ENCODE data around the gene ASTN1. TPM values are rescaled to one million over a fixed set of nuclear protein-coding genes. Genes with fewer than 3 reads are reported as not detected.

The ASTN1 gene
- total RNA-seq, 2 experiments from 2014 or later, result not detected

GRCh38 chr1:176954242-176954641 lies 210.3 kb downstream of the ASTN1 start:
- no peaks in the 10 kb centered on the region for H3K36me3 ChIP-seq (ENCODE audit: insufficient read depth, low read length)
- intact Hi-C loops (cut with micrococcal nuclease; ENCODE audit: unreplicated experiment), result no loop called here
- no peak overlapping the region for H3K27ac ChIP-seq (ENCODE audit: low read depth, low read length, poor library complexity, severe bottlenecking)
- H3K4me2 ChIP-seq (ENCODE audit: low read length), result no peak overlapping the region
- TF ChIP-seq CTCF (conservative IDR thresholded peaks at IDR 0.05; ENCODE audit: low read length), result peak; percentile 46
- TF ChIP-seq EZH2phosphoT487 (IDR thresholded peaks at IDR 0.05; ENCODE audit: borderline replicate concordance, low read depth, low read length), result no peak
- DNase-seq (ENCODE audit: low spot score), result no peak
- CTCF ChIA-PET (ENCODE audit: unreplicated experiment), result no interaction called here
- H3K9me3 ChIP-seq (ENCODE audit: low read length), result no peaks in the 10 kb centered on the region
- no peak overlapping the region for H2AFZ ChIP-seq (ENCODE audit: low read length)
- no peaks in the 10 kb centered on the region for H4K20me1 ChIP-seq (ENCODE audit: insufficient read depth, low read length)
- no peak overlapping the region for H3K4me3 ChIP-seq (ENCODE audit: low read depth, low read length, poor library complexity, severe bottlenecking)
- BruUV-seq (replicated peaks), result no TSS peak
- no peaks in the 10 kb centered on the region for H3K9me2 ChIP-seq (ENCODE audit: insufficient read depth, low read length)
- H3K79me2 ChIP-seq (ENCODE audit: insufficient read depth, low read depth, low read length), result no peaks in the 10 kb centered on the region
- no peaks in the 10 kb centered on the region for H3K4me1 ChIP-seq (ENCODE audit: insufficient read depth, low read length, poor library complexity, severe bottlenecking)
- POLR2A ChIA-PET, result no interaction called here

- H2AFZ ChIP-seq (ENCODE audit: low read length), result no peak overlapping the region
- no peak for DNase-seq (ENCODE audit: low spot score)
- intact Hi-C loops (cut with micrococcal nuclease; ENCODE audit: unreplicated experiment), result no loop called here
- no peaks in the 10 kb centered on the region for H3K4me1 ChIP-seq (ENCODE audit: insufficient read depth, low read length, poor library complexity, severe bottlenecking)
- CTCF ChIA-PET (ENCODE audit: unreplicated experiment), result no interaction called here
- H3K79me2 ChIP-seq (ENCODE audit: insufficient read depth, low read depth, low read length), result no peaks in the 10 kb centered on the region
- POLR2A ChIA-PET, result no interaction called here
- no peaks in the 10 kb centered on the region for H4K20me1 ChIP-seq (ENCODE audit: insufficient read depth, low read length)
- BruUV-seq (replicated peaks), result no TSS peak
- no peaks in the 10 kb centered on the region for H3K36me3 ChIP-seq (ENCODE audit: insufficient read depth, low read length)
- H3K9me2 ChIP-seq (ENCODE audit: insufficient read depth, low read length), result no peaks in the 10 kb centered on the region
- no peak for TF ChIP-seq EZH2phosphoT487 (IDR thresholded peaks at IDR 0.05; ENCODE audit: borderline replicate concordance, low read depth, low read length)
- TF ChIP-seq CTCF (conservative IDR thresholded peaks at IDR 0.05; ENCODE audit: low read length), result no peak
- no peaks in the 10 kb centered on the region for H3K9me3 ChIP-seq (ENCODE audit: low read length)
- H3K27ac ChIP-seq (ENCODE audit: low read depth, low read length, poor library complexity, severe bottlenecking), result no peak overlapping the region
- no peak overlapping the region for H3K4me3 ChIP-seq (ENCODE audit: low read depth, low read length, poor library complexity, severe bottlenecking)
- H3K4me2 ChIP-seq (ENCODE audit: low read length), result no peak overlapping the region
These were observed 213.7 kb downstream of the ASTN1 start for GRCh38 chr1:176950736-176951324.

GRCh38 chr1:176949033-176949662 lies 215.4 kb downstream of the ASTN1 start:
- H3K79me2 ChIP-seq (ENCODE audit: insufficient read depth, low read depth, low read length), result no peaks in the 10 kb centered on the region
- H3K36me3 ChIP-seq (ENCODE audit: insufficient read depth, low read length), result no peaks in the 10 kb centered on the region
- POLR2A ChIA-PET, result no interaction called here
- H3K4me3 ChIP-seq (ENCODE audit: low read depth, low read length, poor library complexity, severe bottlenecking), result no peak overlapping the region
- no peak overlapping the region for H3K27ac ChIP-seq (ENCODE audit: low read depth, low read length, poor library complexity, severe bottlenecking)
- no peaks in the 10 kb centered on the region for H4K20me1 ChIP-seq (ENCODE audit: insufficient read depth, low read length)
- DNase-seq (ENCODE audit: low spot score), result peak; percentile 26
- intact Hi-C loops (cut with micrococcal nuclease; ENCODE audit: unreplicated experiment), result loop anchor here (2.0 kb wide), 1 partner anchor 52 kb away; no protein-coding TSS in a partner anchor
- no peak overlapping the region for H2AFZ ChIP-seq (ENCODE audit: low read length)
- H3K4me1 ChIP-seq (ENCODE audit: insufficient read depth, low read length, poor library complexity, severe bottlenecking), result no peaks in the 10 kb centered on the region
- no TSS peak for BruUV-seq (replicated peaks)
- no peaks in the 10 kb centered on the region for H3K9me2 ChIP-seq (ENCODE audit: insufficient read depth, low read length)
- no peak overlapping the region for H3K4me2 ChIP-seq (ENCODE audit: low read length)
- TF ChIP-seq EZH2phosphoT487 (IDR thresholded peaks at IDR 0.05; ENCODE audit: borderline replicate concordance, low read depth, low read length) (no peak), CTCF (conservative IDR thresholded peaks at IDR 0.05; ENCODE audit: low read length) (peak; percentile 80)
- H3K9me3 ChIP-seq (ENCODE audit: low read length), result no peaks in the 10 kb centered on the region
- CTCF ChIA-PET (ENCODE audit: unreplicated experiment), result no interaction called here

Data from OCI-LY7 (cell line).